Endothelial cell of umbilical vein (primary cell): ENCODE data around the gene CCR8. TPM values are rescaled to one million over a fixed set of nuclear protein-coding genes. Genes with fewer than 3 reads are reported as not detected.

ENCODE experiments used
- BruUV-seq: library from RNA; stranded (reverse); fragments of 400-500 nt; replicated peaks from 2 replicates; lab custom pipeline; 2021; lab: Mats Ljungman, UMichigan
- CTCF ChIA-PET: fragments of 300-600, 350-600 bp; sonication (Branson Sonifier 250); formaldehyde crosslinking; loops from one replicate; lab custom pipeline; 2021; ENCODE audit warnings: antibody characterized with exemption, inconsistent platforms; lab: Charles Lee
- POLR2A ChIA-PET: fragments of 300-600, 350-600 bp; sonication (Branson Sonifier 250); formaldehyde crosslinking; loops from one replicate; lab custom pipeline; 2021; ENCODE audit warnings: antibody characterized with exemption, inconsistent platforms; lab: Charles Lee
- DNase-seq: peaks from one replicate; pipeline ENCODE4 v3.0.0-alpha.2; 2011; ENCODE audit warnings: low read depth, low spot score
- FAIRE-seq: peaks from 2 replicates; lab custom pipeline; 2011; peaks lifted over from hg19 to GRCh38; lab: Jason Lieb, UNC
- H2AFZ ChIP-seq: 2 replicates; pipeline ENCODE4 v1.6.0; 2012; ENCODE audit warnings: low read depth, low read length, control low read depth, inconsistent platforms
- H3K27ac ChIP-seq: 2 replicates; pipeline ENCODE4 v1.5.1; 2011; ENCODE audit warnings: low read depth, mild to moderate bottlenecking, control low read depth, low read length, moderate library complexity; ENCODE audit not compliant: insufficient read depth
- H3K27me3 ChIP-seq, 2 experiments: 2 replicates each; pipeline versions ENCODE4 v1.6.0 to v1.6.1; 2011; ENCODE audit warnings: low read length in 2 of 2, mixed read lengths in 1 of 2; ENCODE audit not compliant: control insufficient read depth in 2 of 2, insufficient read depth in 2 of 2
- H3K36me3 ChIP-seq, 2 experiments: 2 replicates in 1 of 2; 3 replicates in 1 of 2; pipeline ENCODE4 v1.5.1; 2011; ENCODE audit warnings: low read length in 2 of 2, mild to moderate bottlenecking in 1 of 2, moderate library complexity in 1 of 2; ENCODE audit not compliant: control insufficient read depth in 2 of 2, insufficient read depth in 2 of 2; ENCODE audit errors: extremely low read depth in 1 of 2
- H3K4me1 ChIP-seq: 3 replicates; pipeline ENCODE4 v1.5.1; 2011; ENCODE audit warnings: mild to moderate bottlenecking, low read length; ENCODE audit not compliant: control insufficient read depth, insufficient read depth; ENCODE audit errors: extremely low read depth
- H3K4me2 ChIP-seq: 2 replicates; pipeline ENCODE4 v1.6.1; 2011; ENCODE audit warnings: low read length, control low read depth, mixed read lengths; ENCODE audit not compliant: insufficient read depth
- H3K4me3 ChIP-seq, 3 experiments: fragments of 200-600 bp in 1 of 3; sonication (generic), shearing (Covaris generic) in 1 of 3; replicated peaks in 1 of 3; 2 replicates each; pipeline ENCODE4 v1.5.1; 2011 to 2016; ENCODE audit warnings: control low read depth in 3 of 3, low read length in 3 of 3, mild to moderate bottlenecking in 2 of 3, inconsistent platforms in 1 of 3, low read depth in 1 of 3, moderate library complexity in 1 of 3; ENCODE audit not compliant: insufficient read depth in 1 of 3
- H3K79me2 ChIP-seq: 2 replicates; pipeline ENCODE4 v1.6.0; 2012; ENCODE audit warnings: low read length, inconsistent platforms; ENCODE audit not compliant: control insufficient read depth, insufficient read depth
- H3K9ac ChIP-seq: replicated peaks from 2 replicates; pipeline ENCODE3; 2011; ENCODE audit warnings: low read length, control low read depth; ENCODE audit not compliant: insufficient read depth; ENCODE audit errors: extremely low read depth
- H3K9me1 ChIP-seq: replicated peaks from 3 replicates; pipeline ENCODE4 v1.6.0; 2011; ENCODE audit warnings: mild to moderate bottlenecking, low read length; ENCODE audit not compliant: control insufficient read depth, insufficient read depth; ENCODE audit errors: extremely low read depth
- H3K9me3 ChIP-seq: replicated peaks from 2 replicates; pipeline ENCODE4 v1.5.1; 2012; ENCODE audit warnings: low read length, inconsistent platforms; ENCODE audit not compliant: control insufficient read depth, insufficient read depth
- H4K20me1 ChIP-seq: replicated peaks from 2 replicates; pipeline ENCODE3; 2011; ENCODE audit warnings: mild to moderate bottlenecking, low read length; ENCODE audit not compliant: control insufficient read depth, insufficient read depth; ENCODE audit errors: extremely low read depth
- CTCF ChIP-seq, 2 donors: IDR thresholded peaks; 1 replicate in 1 of 2; 2 replicates in 1 of 2; pipeline ENCODE4 v1.5.1; 2011; ENCODE audit warnings: low read length in 2 of 2, mild to moderate bottlenecking in 2 of 2, moderate library complexity in 2 of 2, control low read depth in 1 of 2, inconsistent platforms in 1 of 2, low read depth in 1 of 2; ENCODE audit not compliant: insufficient read depth in 1 of 2; ENCODE audit errors: extremely low read depth in 1 of 2
- FOS ChIP-seq: IDR thresholded peaks from 2 replicates; pipeline ENCODE4 v1.6.1; 2011; ENCODE audit warnings: mild to moderate bottlenecking, low read length, moderate library complexity, borderline replicate concordance; ENCODE audit not compliant: insufficient read depth
- MAX ChIP-seq: IDR thresholded peaks from 2 replicates; pipeline ENCODE4 v1.6.1; 2011; ENCODE audit not compliant: insufficient read depth, insufficient read length
- POLR2A ChIP-seq: IDR thresholded peaks from 2 replicates; pipeline ENCODE4 v1.6.1; 2012; ENCODE audit warnings: low read depth, mild to moderate bottlenecking, control low read depth, low read length
- dilution Hi-C: fragments of 300-500 bp; cut with MboI; formaldehyde crosslinking; loops from one replicate; pipeline ENCODE4 v1.15.0; 2019; ENCODE audit warnings: low sequenced_read_pairs; ENCODE audit not compliant: extremely low pct_ligation_motif_present
- intact Hi-C: fragments of 100-400 bp; cut with micrococcal nuclease; formaldehyde crosslinking; loops from one replicate; pipeline ENCODE4 v1.10.0; 2022
- polyA plus RNA-seq, 4 experiments: library from polyadenylated mRNA; depleted of rRNA in 3 of 4; stranded (reverse) in 3 of 4; unstranded in 1 of 4; fragments of >200 nt; gene quantifications; 2 replicates each; pipeline versions ENCODE4 v1.2.1 to v1.2.3, GENCODE V29; 2011 to 2012; ENCODE audit warnings: missing spikeins in 1 of 4
- total RNA-seq: library from RNA; stranded (reverse); gene quantifications from 2 replicates; pipeline ENCODE4 v1.2.3, GENCODE V29; 2021

The CCR8 gene
- total and polyA plus RNA-seq, 2 donors (not counting 3 experiments of a cell fraction or from before 2014, with no cell fraction given) = not detected

GRCh38 chr3:39376959-39377634 lies 47.6 kb downstream of the CCR8 start:
- Histone ChIP-seq H3K9me1 (no peaks in the 10 kb centered on the region), H3K4me3 (no peak overlapping the region), H3K36me3 (no peaks in the 10 kb centered on the region), H3K4me2 (peak overlapping the region; percentile 38), H3K79me2 (no peaks in the 10 kb centered on the region), H3K27me3 (peaks cover 0 to 2% of the 10 kb centered on the region in 2 experiments), H3K27ac (no peak overlapping the region), H3K9me3 (no peaks in the 10 kb centered on the region), H3K4me1 (peaks cover 13% of the 10 kb centered on the region), H2AFZ (peak overlapping the region; percentile 19), H3K9ac (no peak overlapping the region), H4K20me1 (no peaks in the 10 kb centered on the region)
- no peak for TF ChIP-seq FOS
- ChIA-PET POLR2A (interaction anchor here (0.7 kb wide), 1 partner anchor 300 kb away, joined by 3 read pairs; no protein-coding TSS in a partner anchor), CTCF (interaction anchor here (0.8 to 2.4 kb wide), 7 partner anchors 21 to 271 kb away, joined by 3 to 12 read pairs (median 4); no protein-coding TSS in a partner anchor)
- BruUV-seq = no TSS peak
- peak; percentile 68 for DNase-seq
- dilution Hi-C loops (no loop called here), intact Hi-C loops (no loop called here)
- FAIRE-seq = peak; percentile 88

- H3K36me3 ChIP-seq = no peaks in the 10 kb centered on the region
- FAIRE-seq = peak; percentile 93
- POLR2A ChIA-PET = interaction anchor here (0.6 kb wide), 1 partner anchor 28 kb away, joined by 3 read pairs; no protein-coding TSS in a partner anchor
Observed at GRCh38 chr3:39378088-39378487, 48.6 kb downstream of the CCR8 start.

More at GRCh38 chr3:39378088-39378487, 48.6 kb downstream of the CCR8 start:
- DNase-seq = peak; percentile 38
- H3K79me2 ChIP-seq = no peaks in the 10 kb centered on the region
- CTCF ChIA-PET = interaction anchor here (0.6 to 2.4 kb wide), 16 partner anchors 20 to 1302 kb away, joined by 3 to 15 read pairs (median 4); no protein-coding TSS in a partner anchor
- H4K20me1 ChIP-seq = no peaks in the 10 kb centered on the region
- H2AFZ ChIP-seq = no peak overlapping the region
- BruUV-seq = no TSS peak
- H3K27ac ChIP-seq = no peak overlapping the region
- dilution Hi-C loops (no loop called here), intact Hi-C loops (loop anchor here (1.0 to 2.0 kb wide), 3 partner anchors 86 to 189 kb away; no protein-coding TSS in a partner anchor)
- no peak overlapping the region for H3K4me3 ChIP-seq
- no peak overlapping the region for H3K4me2 ChIP-seq
- no peak overlapping the region for H3K9ac ChIP-seq
- no peaks in the 10 kb centered on the region for H3K9me1 ChIP-seq
- H3K27me3 ChIP-seq = peaks cover 0 to 2% of the 10 kb centered on the region in 2 experiments
- H3K4me1 ChIP-seq = peaks cover 18% of the 10 kb centered on the region
- H3K9me3 ChIP-seq = no peaks in the 10 kb centered on the region
- TF ChIP-seq POLR2A (no peak), CTCF (IDR thresholded peaks at IDR 0.05; ENCODE audit: extremely low read depth in 1 of 2, insufficient read depth in 1 of 2, low read depth in 1 of 2, low read length in 2 of 2) (peak; percentile 69 to 77), MAX (peak; percentile 62)
